GM18499 (cell line): ENCODE measurements around the gene DSP.

Source experiments
- ATAC-seq: cut with Tn5 transposase; IDR thresholded peaks from one replicate; pipeline ENCODE4 v1.9.1; 2021; ENCODE audit warnings: moderate number of reproducible peaks; ENCODE audit not compliant: insufficient read depth, unreplicated experiment

Gene DSP

DNA sequence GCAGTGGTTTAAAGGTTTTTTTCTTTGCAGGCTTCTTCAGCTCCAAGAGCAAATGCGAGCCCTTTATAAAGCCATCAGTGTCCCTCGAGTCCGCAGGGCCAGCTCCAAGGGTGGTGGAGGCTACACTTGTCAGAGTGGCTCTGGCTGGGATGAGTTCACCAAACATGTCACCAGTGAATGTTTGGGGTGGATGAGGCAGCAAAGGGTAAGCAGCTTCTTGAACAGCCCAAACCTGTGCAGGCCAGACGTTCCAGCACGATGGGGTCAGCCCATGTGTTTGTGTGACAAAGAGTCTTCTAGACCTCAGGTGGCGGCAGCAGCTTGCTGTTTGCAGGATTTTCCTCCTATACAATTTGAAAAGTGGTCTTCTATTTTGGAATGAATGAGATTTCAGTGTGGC lies 17.7 kb downstream of the DSP start:
- no peak for ATAC-seq

- ATAC-seq, result no peak
These were observed 18.3 kb downstream of the DSP start for GRCh38 chr6:7559651-7560385.

DNA sequence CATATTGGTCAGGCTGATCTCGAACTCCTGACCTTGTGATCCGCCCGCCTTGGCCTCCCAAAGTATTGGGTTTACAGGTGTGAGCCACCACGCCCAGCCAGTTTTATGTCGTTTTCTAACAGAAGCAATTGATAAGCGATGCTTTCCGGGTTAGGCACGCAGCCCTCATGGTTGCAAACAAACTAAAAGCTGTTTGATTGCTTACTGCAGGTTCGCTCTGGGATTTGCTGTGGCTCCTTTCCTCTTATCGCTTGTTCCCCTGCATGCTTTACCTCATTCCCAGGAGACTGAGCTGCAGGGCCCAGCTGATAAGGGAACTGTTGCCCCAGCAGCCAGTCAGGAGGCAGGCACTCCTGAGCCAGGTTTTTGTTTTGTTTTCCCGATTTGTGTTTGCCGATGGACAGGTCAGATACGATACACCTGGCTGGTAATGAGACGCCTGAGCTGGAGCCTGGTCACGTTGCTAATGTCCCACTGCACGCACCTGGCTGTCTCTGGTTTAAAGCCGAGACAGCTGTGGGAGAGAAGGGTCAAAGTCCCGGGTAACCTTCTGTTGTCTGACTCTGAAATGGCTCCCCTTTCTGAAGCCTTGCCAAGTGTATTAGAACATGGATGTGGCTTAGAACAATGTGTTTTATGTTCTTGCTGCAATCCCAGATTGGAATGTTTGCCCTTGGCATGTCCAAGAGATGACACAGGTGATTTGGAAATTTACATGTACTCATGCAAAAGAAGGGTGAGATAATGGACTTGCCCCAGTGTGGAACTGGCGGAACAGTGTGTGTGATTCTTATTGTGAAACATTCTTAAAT lies 19.9 kb downstream of the DSP start:
- ATAC-seq, result no peak

DNA sequence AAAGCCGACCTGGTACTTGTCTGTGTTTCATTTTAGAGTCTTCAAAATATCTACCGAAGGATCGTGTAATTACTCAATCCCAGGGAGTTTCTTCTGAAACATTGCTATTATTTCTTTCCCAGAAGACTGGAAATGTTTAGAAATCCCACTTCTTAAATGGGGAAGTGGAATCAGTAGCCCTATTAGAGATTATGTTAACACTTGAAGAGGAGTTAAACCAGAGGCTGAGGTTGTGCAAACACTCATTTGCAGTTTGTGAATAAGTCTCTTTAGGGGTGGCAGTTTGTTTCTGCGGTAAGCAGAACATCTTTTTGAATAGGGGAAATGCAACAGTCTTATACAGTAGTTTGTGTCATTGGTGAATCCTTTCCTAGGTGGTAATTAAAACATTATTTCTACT lies 21.3 kb downstream of the DSP start:
- ATAC-seq, result no peak

- no peak for ATAC-seq
These were observed 24.6 kb downstream of the DSP start for GRCh38 chr6:7566107-7566506.

DNA sequence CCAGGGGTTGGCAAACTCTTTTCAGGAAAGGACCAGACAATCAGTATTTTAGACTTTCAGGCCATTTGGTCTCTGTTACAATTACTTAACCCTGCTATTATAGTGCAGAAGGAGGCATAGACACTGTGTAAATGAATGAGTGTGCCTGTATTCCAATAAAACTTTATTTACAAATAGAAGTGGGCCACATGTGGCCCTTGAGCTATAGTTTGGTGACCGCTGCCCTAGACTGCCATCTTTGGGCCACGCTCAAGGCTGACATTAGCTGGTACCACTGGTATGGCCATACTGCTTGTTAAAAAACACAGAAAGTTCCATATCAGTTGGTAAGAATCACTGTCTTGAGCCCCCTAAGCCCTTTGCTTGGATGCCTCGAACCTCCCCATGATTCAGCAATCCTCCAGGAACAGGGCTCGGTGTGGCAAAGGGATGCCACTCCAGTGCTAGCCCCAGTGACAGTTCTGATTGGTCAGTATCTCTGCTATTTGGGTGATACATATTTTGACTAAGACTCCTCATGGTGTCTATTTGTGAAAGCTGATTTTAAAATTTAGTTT lies 25.2 kb downstream of the DSP start:
- no peak for ATAC-seq

DNA sequence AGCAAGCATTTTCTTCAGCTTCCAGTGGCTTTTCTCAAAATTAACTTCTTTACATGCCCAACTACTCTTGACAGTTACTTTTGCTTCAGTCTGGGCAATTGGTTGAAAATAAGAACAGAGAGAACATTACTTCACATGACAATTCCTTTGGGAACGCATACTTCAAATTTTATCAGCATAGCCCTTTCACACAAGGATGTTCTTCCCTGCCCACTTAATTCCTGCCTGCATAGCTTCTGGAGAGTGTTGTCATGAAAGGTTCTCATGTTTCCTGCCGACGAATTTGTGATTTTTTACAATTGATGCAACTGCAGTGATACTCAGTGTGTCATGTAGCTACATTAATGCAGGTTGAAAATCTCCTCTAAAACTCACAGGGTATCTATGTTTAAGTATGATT lies 26.6 kb downstream of the DSP start:
- no peak for ATAC-seq

- ATAC-seq, result no peak
These were observed 27.6 kb downstream of the DSP start for GRCh38 chr6:7569082-7569481.

GRCh38 chr6:7572213-7572943 lies 30.9 kb downstream of the DSP start:
- ATAC-seq, result no peak

DNA sequence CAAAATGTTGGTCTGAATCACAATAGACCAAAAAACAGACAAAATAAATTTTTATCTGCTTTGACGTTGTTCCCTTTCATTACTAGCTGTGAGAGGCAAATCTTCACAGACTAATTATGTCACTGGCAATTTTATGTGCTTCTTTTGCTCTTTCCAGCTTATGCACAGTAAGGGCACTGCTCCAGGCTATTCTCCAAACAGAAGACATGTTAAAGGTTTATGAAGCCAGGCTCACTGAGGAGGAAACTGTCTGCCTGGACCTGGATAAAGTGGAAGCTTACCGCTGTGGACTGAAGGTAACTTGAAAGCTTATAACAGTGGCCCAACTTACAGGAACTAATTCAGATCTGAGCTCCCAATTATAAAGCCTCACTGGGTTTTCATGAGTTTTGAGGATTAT lies 33.0 kb downstream of the DSP start:
- ATAC-seq, result no peak

DNA sequence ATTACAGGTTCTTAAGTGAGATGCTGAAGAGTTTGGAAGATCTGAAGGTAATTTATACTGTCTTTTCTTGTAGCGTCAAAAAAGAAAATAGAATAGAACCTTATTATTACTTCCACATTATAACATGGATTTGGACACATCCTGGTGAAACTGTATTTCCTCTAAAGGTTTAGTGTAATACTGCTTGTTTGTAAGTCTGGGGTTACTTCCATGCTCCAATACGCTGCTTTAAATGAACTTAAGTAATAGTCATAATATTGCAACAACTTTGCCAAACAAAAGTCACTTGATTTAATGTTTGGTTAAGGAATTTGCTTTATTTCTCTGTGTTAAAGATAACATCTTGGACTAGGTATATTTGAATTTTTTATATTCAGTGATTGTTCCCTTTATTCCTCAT lies 37.0 kb downstream of the DSP start:
- ATAC-seq, result no peak

DNA sequence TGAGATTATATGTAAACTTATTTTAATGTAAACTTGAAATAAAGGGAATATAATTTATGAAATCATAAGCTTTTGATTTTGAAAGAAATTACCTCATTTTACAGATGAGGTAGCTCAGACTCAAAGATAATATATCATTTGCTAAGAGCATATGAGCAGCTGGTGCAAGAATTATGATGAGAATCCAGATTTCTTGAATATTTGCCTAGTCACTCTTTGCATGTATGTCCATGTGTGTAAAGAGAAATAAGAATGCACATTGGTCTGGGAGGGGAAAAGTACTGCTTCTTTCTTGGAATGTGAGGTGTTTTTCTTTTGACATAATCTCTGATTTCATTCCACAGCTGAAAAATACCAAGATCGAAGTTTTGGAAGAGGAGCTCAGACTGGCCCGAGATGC lies 37.5 kb downstream of the DSP start:
- no peak for ATAC-seq

- ATAC-seq, result no peak
These were observed 38.4 kb downstream of the DSP start for GRCh38 chr6:7579851-7580250.

- no peak for ATAC-seq
These were observed 39.1 kb downstream of the DSP start for GRCh38 chr6:7580537-7580926.

DNA sequence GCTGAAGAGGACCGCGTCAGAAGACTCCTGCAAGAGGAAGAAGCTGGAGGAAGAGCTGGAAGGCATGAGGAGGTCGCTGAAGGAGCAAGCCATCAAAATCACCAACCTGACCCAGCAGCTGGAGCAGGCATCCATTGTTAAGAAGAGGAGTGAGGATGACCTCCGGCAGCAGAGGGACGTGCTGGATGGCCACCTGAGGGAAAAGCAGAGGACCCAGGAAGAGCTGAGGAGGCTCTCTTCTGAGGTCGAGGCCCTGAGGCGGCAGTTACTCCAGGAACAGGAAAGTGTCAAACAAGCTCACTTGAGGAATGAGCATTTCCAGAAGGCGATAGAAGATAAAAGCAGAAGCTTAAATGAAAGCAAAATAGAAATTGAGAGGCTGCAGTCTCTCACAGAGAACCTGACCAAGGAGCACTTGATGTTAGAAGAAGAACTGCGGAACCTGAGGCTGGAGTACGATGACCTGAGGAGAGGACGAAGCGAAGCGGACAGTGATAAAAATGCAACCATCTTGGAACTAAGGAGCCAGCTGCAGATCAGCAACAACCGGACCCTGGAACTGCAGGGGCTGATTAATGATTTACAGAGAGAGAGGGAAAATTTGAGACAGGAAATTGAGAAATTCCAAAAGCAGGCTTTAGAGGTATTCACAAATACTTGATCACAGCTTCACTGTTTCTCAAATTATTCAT lies 39.6 kb downstream of the DSP start:
- ATAC-seq, result no peak

- no peak for ATAC-seq
These were observed 43.9 kb downstream of the DSP start for GRCh38 chr6:7585287-7585930.

- ATAC-seq, result no peak
These were observed 46.2 kb downstream of the DSP start for GRCh38 chr6:7587631-7588100.

DNA sequence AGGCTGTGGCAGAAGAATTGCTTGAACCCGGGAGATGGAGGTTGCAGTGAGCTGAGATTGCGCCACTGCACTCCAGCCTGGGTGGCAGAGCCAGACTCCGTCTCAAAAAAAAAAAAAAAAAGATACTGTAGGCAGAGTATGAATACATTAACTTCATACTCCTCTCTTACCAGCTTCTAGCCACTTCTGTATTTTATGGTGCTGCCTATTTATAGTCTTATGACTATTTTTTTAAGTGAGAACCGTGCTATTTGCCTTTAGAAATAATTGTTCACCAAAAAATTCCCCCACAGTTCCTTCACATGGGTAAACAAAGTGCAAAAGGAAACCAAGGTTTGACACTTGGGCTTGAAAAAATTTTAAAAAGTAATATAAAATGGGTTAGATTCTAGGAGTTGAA lies 47.0 kb downstream of the DSP start:
- no peak for ATAC-seq

- ATAC-seq, result no peak
These were observed 47.8 kb downstream of the DSP start for GRCh38 chr6:7589221-7589620.
